OCI-LY3 (cell line): Measurements from ENCODE around the gene HJV.

ENCODE experiments used
- H2AFZ ChIP-seq: fragments of 200-600, 300-600 bp; shearing (Covaris generic); 2 replicates; pipeline ENCODE4 v1.6.0; 2014; ENCODE audit warnings: antibody characterized with exemption, low read depth, low read length
- H3K27ac ChIP-seq: fragments of 200-600, 300-600 bp; sonication (generic); 2 replicates; pipeline ENCODE4 v1.5.1; 2014; ENCODE audit warnings: mild to moderate bottlenecking, low read length, moderate library complexity, mixed read lengths
- H3K27me3 ChIP-seq: fragments of 200-600, 300-600 bp; sonication (generic); 2 replicates; pipeline ENCODE4 v1.6.1; 2014; ENCODE audit warnings: low read depth, low read length, mixed read lengths
- H3K36me3 ChIP-seq: fragments of 200-600, 300-600 bp; sonication (generic); replicated peaks from 2 replicates; pipeline ENCODE3; 2014; ENCODE audit warnings: low read depth, low read length, mixed read lengths
- H3K4me1 ChIP-seq: fragments of 300-600, 200-600 bp; sonication (generic); 2 replicates; pipeline ENCODE4 v1.6.1; 2014; ENCODE audit warnings: low read length, mixed read lengths
- H3K4me2 ChIP-seq: fragments of 200-600, 300-600 bp; sonication (generic); 2 replicates; pipeline ENCODE4 v1.6.1; 2014; ENCODE audit warnings: low read length, mixed read lengths
- H3K4me3 ChIP-seq: fragments of 300-600, 200-600 bp; sonication (generic); 2 replicates; pipeline ENCODE4 v1.5.1; 2014; ENCODE audit warnings: antibody characterized with exemption, mild to moderate bottlenecking, low read length, moderate library complexity
- H3K79me2 ChIP-seq: fragments of 300-600, 200-600 bp; shearing (Covaris generic); 2 replicates; pipeline ENCODE4 v1.6.1; 2014; ENCODE audit warnings: mild to moderate bottlenecking, low read length, mixed read lengths
- H3K9ac ChIP-seq: fragments of 300-600, 200-600 bp; shearing (Covaris generic); 2 replicates; pipeline ENCODE4 v1.6.0; 2014; ENCODE audit warnings: mild to moderate bottlenecking, low read length, moderate library complexity
- H3K9me3 ChIP-seq: fragments of 200-600, 300-600 bp; shearing (Covaris generic); 2 replicates; pipeline ENCODE4 v1.6.1; 2014; ENCODE audit warnings: low read length, mixed read lengths; ENCODE audit not compliant: insufficient read depth
- H4K20me1 ChIP-seq: fragments of 200-600, 300-600 bp; sonication (generic); 2 replicates; pipeline ENCODE4 v1.6.1; 2016; ENCODE audit warnings: low read length, mixed read lengths; ENCODE audit not compliant: insufficient read depth
- CTCF ChIP-seq: fragments of 200-600, 300-600 bp; sonication (generic); IDR thresholded peaks from 2 replicates; pipeline ENCODE4 v1.5.1; 2014; ENCODE audit warnings: antibody characterized with exemption, low read length, low read depth
- EZH2phosphoT487 ChIP-seq: fragments of 200-600 bp; shearing (Covaris generic); IDR thresholded peaks from 2 replicates; pipeline ENCODE4 v1.6.1; 2018; ENCODE audit warnings: antibody characterized with exemption, mixed run types, low read depth

Gene HJV

GRCh38 chr1:145988773-145989172 is 32.8 kb downstream of the HJV start:
- Histone ChIP-seq H3K9me3 (no peaks in the 10 kb centered on the region), H4K20me1 (peaks cover 21% of the 10 kb centered on the region), H3K4me1 (peaks cover 27% of the 10 kb centered on the region), H3K36me3 (peaks cover 22% of the 10 kb centered on the region), H3K27ac (no peak overlapping the region), H3K4me3 (no peak overlapping the region), H3K9ac (no peak overlapping the region), H2AFZ (no peak overlapping the region), H3K4me2 (no peak overlapping the region), H3K79me2 (no peaks in the 10 kb centered on the region), H3K27me3 (no peaks in the 10 kb centered on the region)
- no peak for TF ChIP-seq EZH2phosphoT487
- TF ChIP-seq CTCF: no peak

- TF ChIP-seq CTCF (no peak), EZH2phosphoT487 (no peak)
- Histone ChIP-seq H4K20me1 (peaks cover 12% of the 10 kb centered on the region), H3K4me3 (no peak overlapping the region), H3K4me1 (peaks cover 35% of the 10 kb centered on the region), H3K36me3 (peaks cover 14% of the 10 kb centered on the region), H2AFZ (no peak overlapping the region), H3K4me2 (no peak overlapping the region), H3K27ac (no peak overlapping the region), H3K79me2 (no peaks in the 10 kb centered on the region), H3K9ac (no peak overlapping the region), H3K27me3 (no peaks in the 10 kb centered on the region), H3K9me3 (no peaks in the 10 kb centered on the region)
Observed at GRCh38 chr1:145987926-145988325, 33.6 kb downstream of the HJV start.

- Histone ChIP-seq H3K9me3 (no peaks in the 10 kb centered on the region), H3K79me2 (no peaks in the 10 kb centered on the region), H2AFZ (no peak overlapping the region), H3K4me1 (peaks cover 38% of the 10 kb centered on the region), H3K27ac (no peak overlapping the region), H4K20me1 (0 out of 2 replicates have a peak, but pooled peaks cover under 1% of the 10 kb centered on the region), H3K4me2 (no peak overlapping the region), H3K9ac (no peak overlapping the region), H3K4me3 (no peak overlapping the region), H3K36me3 (no peaks in the 10 kb centered on the region), H3K27me3 (no peaks in the 10 kb centered on the region)
- TF ChIP-seq EZH2phosphoT487 (no peak), CTCF (no peak)
Observed at GRCh38 chr1:145986551-145986950, 35.0 kb downstream of the HJV start.

- Histone ChIP-seq H3K36me3 (no peaks in the 10 kb centered on the region), H3K9ac (0 out of 2 replicates have a peak overlapping the region, but pooled peaks have one; percentile 1), H4K20me1 (no peaks in the 10 kb centered on the region), H3K4me2 (no peak overlapping the region), H3K9me3 (no peaks in the 10 kb centered on the region), H3K79me2 (no peaks in the 10 kb centered on the region), H3K4me1 (peaks cover 40% of the 10 kb centered on the region), H3K27me3 (no peaks in the 10 kb centered on the region), H3K27ac (no peak overlapping the region), H3K4me3 (no peak overlapping the region), H2AFZ (0 out of 2 replicates have a peak overlapping the region, but pooled peaks have one; percentile 51)
- TF ChIP-seq CTCF: no peak
- TF ChIP-seq EZH2phosphoT487: no peak
Observed at GRCh38 chr1:145985502-145986439, 35.8 kb downstream of the HJV start.
